Islet precursor cell (in vitro differentiated cells): ENCODE results near the gene MAPRE2.

Source experiments
- DNase-seq: peaks from one replicate; pipeline ENCODE4 v3.0.0-alpha.2; 2018

Gene MAPRE2

GRCh38 chr18:35189510-35189909 is 148.3 kb downstream of the MAPRE2 start:
- DNase-seq, result no peak

DNA sequence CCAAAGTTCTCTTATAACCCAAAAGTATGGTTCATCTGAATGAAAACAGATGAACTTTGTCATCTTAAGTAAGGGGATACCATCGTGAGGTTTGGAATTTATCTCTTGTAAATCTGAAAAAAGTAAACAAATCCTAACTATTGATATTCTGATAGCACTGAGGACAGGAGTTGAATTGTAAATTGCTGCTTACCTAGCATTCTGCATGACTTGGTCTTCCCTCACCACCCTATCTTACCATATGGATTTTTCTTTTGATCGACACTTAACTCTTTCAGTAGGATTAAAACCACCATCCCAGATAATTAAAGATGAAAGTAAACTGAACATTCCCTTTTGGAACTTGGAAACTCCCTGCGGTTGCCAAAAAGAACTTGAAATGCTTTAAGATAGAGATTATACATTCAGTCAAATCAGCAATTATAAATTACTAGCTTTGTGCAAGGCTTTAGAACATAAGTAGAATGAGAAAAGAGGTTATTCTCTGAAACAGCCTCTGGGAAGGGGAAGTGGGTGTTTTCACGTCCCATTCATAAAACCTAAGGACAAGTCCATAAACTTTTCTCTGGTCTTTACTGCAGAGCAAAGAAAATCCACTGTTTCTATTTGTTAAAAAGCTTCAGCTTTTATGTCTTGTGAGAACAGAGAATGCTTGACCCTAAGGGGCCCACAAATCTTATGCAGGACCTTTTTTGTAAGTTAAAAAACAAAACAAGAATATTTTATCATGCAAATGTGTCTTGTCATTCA is 149.9 kb downstream of the MAPRE2 start:
- no peak for DNase-seq

DNA sequence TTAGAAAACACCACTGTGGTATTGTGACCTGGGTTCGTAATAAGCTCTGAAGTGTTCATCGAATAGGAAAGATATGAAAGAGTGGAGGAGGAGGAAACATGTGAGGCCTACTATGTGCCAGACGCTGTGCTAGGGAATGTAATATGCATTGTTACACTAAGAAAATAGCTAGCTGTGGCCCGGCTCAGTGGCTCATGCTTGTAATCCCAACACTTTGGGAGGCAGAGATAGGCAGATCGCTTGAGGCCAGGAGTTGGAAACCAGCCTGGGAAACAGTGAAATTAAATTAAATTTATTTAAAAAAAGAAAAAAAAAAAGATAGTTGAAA is 150.4 kb downstream of the MAPRE2 start:
- no peak for DNase-seq

DNA sequence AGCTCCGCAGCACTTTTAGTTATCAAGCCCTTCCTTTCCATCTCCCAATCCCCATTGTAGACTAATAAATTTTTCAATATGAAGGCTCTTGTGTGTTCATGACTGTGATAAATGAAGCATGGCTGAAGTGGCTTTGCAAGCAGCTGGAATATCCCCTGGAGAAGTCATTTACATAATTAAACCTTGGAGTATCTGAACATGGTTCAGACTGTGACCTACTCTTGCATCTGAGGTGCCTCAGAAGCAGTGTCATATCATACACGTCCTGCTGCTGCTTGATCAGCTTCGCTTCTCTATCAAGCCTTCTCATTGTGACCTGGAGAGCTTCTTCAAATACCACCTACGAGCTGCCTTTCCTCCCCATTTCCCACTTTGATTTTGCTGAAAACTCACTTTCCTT is 151.2 kb downstream of the MAPRE2 start:
- DNase-seq, result no peak
